HL-60 (cell line): ENCODE measurements around the gene TAT.
A peak's percentile ranks its signal among the peaks of the same experiment; 100 is the strongest.

Experiments used
- DNase-seq, 2 experiments: peaks; one replicate each; pipeline ENCODE4 v3.0.0-alpha.2; 2010 to 2020; ENCODE audit warnings: low read depth in 1 of 2, low spot score in 1 of 2
- H3K27ac ChIP-seq: fragments of 250-450 bp; sonication (Bioruptor Pico); replicated peaks from 2 replicates; pipeline ENCODE4 v1.5.1; 2020; ENCODE audit warnings: mild to moderate bottlenecking, moderate library complexity
- H3K27me3 ChIP-seq: fragments of 250-450 bp; sonication (Bioruptor Pico); 2 replicates; pipeline ENCODE4 v1.5.1; 2021; ENCODE audit warnings: mild to moderate bottlenecking, moderate library complexity; ENCODE audit not compliant: insufficient read depth, poor library complexity, severe bottlenecking
- H3K4me3 ChIP-seq: replicated peaks from 2 replicates; pipeline ENCODE4 v1.5.1; 2011; ENCODE audit warnings: mild to moderate bottlenecking, control low read depth, low read length; ENCODE audit not compliant: insufficient read depth
- CTCF ChIP-seq: IDR thresholded peaks from one replicate; pipeline ENCODE4 v1.5.1; 2011; ENCODE audit warnings: low read length, control low read depth, inconsistent platforms; ENCODE audit not compliant: insufficient read depth
- GABPA ChIP-seq: IDR thresholded peaks from 2 replicates; pipeline ENCODE4 v1.6.1; 2012; ENCODE audit warnings: low read depth
- POLR2AphosphoS5 ChIP-seq: IDR thresholded peaks from 2 replicates; pipeline ENCODE4 v1.6.1; 2012; ENCODE audit warnings: low read depth
- SPI1 ChIP-seq: IDR thresholded peaks from 2 replicates; pipeline ENCODE4 v1.6.1; 2012; ENCODE audit warnings: low read depth, mild to moderate bottlenecking, borderline replicate concordance
- TF ChIP-seq, protein P1 (sequence below): IDR thresholded peaks from 2 replicates; pipeline ENCODE4 v1.6.1; 2012; ENCODE audit warnings: low read depth; ENCODE audit not compliant: insufficient replicate concordance

The TAT gene

DNA sequence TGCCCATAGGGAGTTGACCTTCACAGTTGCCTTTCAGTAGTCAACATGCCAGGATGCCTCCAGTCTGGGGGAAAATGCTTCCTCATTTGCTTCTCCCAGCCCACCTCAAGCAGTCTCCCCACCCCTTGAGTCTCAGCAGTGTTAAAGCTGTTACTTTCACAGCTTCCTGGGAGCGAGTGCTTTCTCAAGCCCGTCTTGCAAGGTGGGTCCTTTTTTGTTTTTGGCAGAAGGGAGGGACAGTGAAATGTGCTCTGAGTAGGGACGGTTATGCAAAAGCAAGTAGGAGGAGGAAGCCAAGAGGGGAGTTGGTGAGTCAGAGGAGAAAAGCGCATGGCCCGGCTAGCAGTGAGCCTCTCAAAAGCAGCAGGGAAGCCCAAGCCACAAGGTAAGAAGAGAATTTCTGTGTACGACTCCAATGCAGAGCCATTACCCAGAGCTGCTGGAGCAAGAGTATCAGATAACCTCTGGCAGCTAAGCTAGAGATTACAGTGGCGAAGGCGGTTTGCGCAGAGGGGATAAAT, 50.7 kb downstream of the TAT start, which contains the start of gene CHST4:
Gene CHST4 (plus strand): TSS at position 316 of the 521 bp plus-strand sequence. CDS start 10,252 bp downstream, outside the sequence.
- Histone ChIP-seq H3K4me3 (no peak within 1 kb of the TSS), H3K27ac (no peak within 1 kb of the TSS), H3K27me3 (no peaks in the 10 kb centered on the region)
- TF ChIP-seq POLR2AphosphoS5 (no peak), CTCF (no peak)
- TF ChIP-seq, protein P1, sequence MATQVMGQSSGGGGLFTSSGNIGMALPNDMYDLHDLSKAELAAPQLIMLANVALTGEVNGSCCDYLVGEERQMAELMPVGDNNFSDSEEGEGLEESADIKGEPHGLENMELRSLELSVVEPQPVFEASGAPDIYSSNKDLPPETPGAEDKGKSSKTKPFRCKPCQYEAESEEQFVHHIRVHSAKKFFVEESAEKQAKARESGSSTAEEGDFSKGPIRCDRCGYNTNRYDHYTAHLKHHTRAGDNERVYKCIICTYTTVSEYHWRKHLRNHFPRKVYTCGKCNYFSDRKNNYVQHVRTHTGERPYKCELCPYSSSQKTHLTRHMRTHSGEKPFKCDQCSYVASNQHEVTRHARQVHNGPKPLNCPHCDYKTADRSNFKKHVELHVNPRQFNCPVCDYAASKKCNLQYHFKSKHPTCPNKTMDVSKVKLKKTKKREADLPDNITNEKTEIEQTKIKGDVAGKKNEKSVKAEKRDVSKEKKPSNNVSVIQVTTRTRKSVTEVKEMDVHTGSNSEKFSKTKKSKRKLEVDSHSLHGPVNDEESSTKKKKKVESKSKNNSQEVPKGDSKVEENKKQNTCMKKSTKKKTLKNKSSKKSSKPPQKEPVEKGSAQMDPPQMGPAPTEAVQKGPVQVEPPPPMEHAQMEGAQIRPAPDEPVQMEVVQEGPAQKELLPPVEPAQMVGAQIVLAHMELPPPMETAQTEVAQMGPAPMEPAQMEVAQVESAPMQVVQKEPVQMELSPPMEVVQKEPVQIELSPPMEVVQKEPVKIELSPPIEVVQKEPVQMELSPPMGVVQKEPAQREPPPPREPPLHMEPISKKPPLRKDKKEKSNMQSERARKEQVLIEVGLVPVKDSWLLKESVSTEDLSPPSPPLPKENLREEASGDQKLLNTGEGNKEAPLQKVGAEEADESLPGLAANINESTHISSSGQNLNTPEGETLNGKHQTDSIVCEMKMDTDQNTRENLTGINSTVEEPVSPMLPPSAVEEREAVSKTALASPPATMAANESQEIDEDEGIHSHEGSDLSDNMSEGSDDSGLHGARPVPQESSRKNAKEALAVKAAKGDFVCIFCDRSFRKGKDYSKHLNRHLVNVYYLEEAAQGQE, result no peak
- peak; percentile 30 to 53 for DNase-seq

GRCh38 chr16:71524566-71525553, 52.0 kb downstream of the TAT start:
- TF ChIP-seq CTCF (no peak), GABPA (no peak), POLR2AphosphoS5 (no peak), SPI1 (no peak)
- TF ChIP-seq, protein P1, result no peak
- Histone ChIP-seq H3K4me3 (no peak overlapping the region), H3K27me3 (no peaks in the 10 kb centered on the region), H3K27ac (no peak overlapping the region)
- DNase-seq, result no peak

DNA sequence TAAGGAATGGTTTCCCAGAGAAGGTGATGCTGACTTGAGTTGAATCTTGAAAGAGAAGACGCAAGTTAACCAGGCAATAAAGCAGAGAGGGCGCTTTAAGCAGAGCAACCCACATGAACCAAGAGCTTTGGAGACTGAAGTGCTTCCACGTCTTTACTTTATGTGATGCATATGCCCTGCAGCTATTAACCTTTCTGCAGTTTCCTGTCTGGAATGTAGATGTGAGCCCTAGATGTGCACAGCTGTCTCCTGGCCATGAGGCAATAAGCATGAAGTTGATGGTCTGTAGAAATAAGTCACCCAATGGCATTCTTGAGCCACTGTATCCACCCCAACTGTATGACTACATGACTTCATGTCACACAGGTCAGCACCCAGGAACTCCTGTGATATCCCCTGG, 56.3 kb downstream of the TAT start:
- no peak for TF ChIP-seq POLR2AphosphoS5
- no peak for DNase-seq
- Histone ChIP-seq H3K27ac (no peak overlapping the region), H3K4me3 (no peak overlapping the region), H3K27me3 (no peaks in the 10 kb centered on the region)
